ENCODE measurements around the gene LRRK1.

DNA sequence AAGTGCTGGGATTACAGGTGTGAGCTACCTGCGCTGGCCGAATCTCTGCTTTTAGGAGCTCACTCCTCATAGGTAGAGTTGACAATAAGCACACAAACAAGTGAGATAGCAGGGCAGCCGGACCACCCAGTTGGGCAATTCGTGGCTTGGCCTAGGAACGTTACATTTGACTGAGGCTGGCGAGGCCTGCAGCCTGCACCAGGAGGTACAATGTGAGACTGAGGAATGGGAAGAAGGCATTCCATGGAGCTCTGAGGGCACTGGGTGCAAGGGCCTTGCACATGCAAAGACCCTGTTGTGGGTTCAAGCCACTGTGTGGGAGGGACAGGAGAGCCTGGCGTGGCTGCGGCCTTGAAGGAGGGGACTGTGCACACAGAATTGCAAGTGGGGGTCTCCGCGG is 152.5 kb downstream of the LRRK1 start:
- TF ChIP-seq, protein P1, sequence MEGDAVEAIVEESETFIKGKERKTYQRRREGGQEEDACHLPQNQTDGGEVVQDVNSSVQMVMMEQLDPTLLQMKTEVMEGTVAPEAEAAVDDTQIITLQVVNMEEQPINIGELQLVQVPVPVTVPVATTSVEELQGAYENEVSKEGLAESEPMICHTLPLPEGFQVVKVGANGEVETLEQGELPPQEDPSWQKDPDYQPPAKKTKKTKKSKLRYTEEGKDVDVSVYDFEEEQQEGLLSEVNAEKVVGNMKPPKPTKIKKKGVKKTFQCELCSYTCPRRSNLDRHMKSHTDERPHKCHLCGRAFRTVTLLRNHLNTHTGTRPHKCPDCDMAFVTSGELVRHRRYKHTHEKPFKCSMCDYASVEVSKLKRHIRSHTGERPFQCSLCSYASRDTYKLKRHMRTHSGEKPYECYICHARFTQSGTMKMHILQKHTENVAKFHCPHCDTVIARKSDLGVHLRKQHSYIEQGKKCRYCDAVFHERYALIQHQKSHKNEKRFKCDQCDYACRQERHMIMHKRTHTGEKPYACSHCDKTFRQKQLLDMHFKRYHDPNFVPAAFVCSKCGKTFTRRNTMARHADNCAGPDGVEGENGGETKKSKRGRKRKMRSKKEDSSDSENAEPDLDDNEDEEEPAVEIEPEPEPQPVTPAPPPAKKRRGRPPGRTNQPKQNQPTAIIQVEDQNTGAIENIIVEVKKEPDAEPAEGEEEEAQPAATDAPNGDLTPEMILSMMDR (conservative IDR thresholded peaks at IDR 0.05; ENCODE audit: low read depth, low read length), result no peak
- no peak for TF ChIP-seq EZH2 (IDR thresholded peaks at IDR 0.05; ENCODE audit: low read length, unreplicated experiment)
- no peak for TF ChIP-seq EZH2phosphoT487 (IDR thresholded peaks at IDR 0.05; ENCODE audit: borderline replicate concordance, low read length)
